Upper lobe of left lung (tissue), 6 donors: ENCODE results near the gene DGKK. TPM values are rescaled to one million over a fixed set of nuclear protein-coding genes. Genes with fewer than 3 reads are reported as not detected.
"Not testable (repeated sequence)": the region's sequence is repeated elsewhere in the genome, so short reads cannot be mapped to it uniquely, and the experiment has no call there.

Source experiments
- ATAC-seq, 2 donors: fragments of 200-7000 bp; cut with Tn5 transposase; one replicate each; pipeline ENCODE4 v1.9.1; 2022; ENCODE audit warnings: mild to moderate bottlenecking in 2 of 2, moderate library complexity in 2 of 2; ENCODE audit not compliant: low FRiP score in 2 of 2
- DNase-seq, 2 donors: peaks; one replicate each; pipeline ENCODE4 v3.0.0-alpha.2; 2019 to 2020
- H3K27ac ChIP-seq, 4 donors: fragments of 200-600 bp; sonication (generic); one replicate each; pipeline ENCODE4 v1.5.1; 2016 to 2019
- H3K27me3 ChIP-seq, 4 donors: fragments of 200-600 bp; sonication (generic); one replicate each; pipeline ENCODE4 v1.5.1; 2017 to 2019
- H3K36me3 ChIP-seq, 4 donors: fragments of 200-600 bp; sonication (generic); one replicate each; pipeline ENCODE4 v1.5.1; 2016 to 2019
- H3K4me1 ChIP-seq, 4 donors: fragments of 200-600 bp; sonication (generic); one replicate each; pipeline ENCODE4 v1.5.1; 2018 to 2019
- H3K4me3 ChIP-seq, 4 donors: fragments of 200-600 bp; sonication (generic); one replicate each; pipeline ENCODE4 v1.5.1; 2017 to 2019; ENCODE audit warnings: mild to moderate bottlenecking in 2 of 4, moderate library complexity in 1 of 4
- H3K9me3 ChIP-seq, 4 donors: fragments of 200-600 bp; sonication (generic); one replicate each; pipeline ENCODE4 v1.5.1; 2018 to 2019
- CTCF ChIP-seq, 6 experiments: fragments of 450-650 bp in 4 of 6; fragments of 200-600 bp in 2 of 6; sonication (generic) in 2 of 6; IDR thresholded peaks; one replicate each; pipeline ENCODE4 v1.5.1; 2016 to 2019; ENCODE audit warnings: antibody characterized with exemption in 6 of 6
- EP300 ChIP-seq, 4 donors: sonication (generic); formaldehyde crosslinking; IDR thresholded peaks; one replicate each; pipeline ENCODE4 v1.5.1; 2017; ENCODE audit warnings: antibody characterized with exemption in 4 of 4, control low read depth in 2 of 4
- POLR2A ChIP-seq, 4 donors: fragments of 450-650 bp; IDR thresholded peaks; one replicate each; pipeline ENCODE4 v1.5.1; 2016 to 2017; ENCODE audit warnings: antibody characterized with exemption in 4 of 4, mild to moderate bottlenecking in 2 of 4
- POLR2AphosphoS5 ChIP-seq, 2 donors: sonication (generic); formaldehyde crosslinking; IDR thresholded peaks; one replicate each; pipeline ENCODE4 v1.5.1; 2017; ENCODE audit warnings: antibody characterized with exemption in 2 of 2
- WGBS, 2 donors: methylation state at CpG; one replicate each; pipeline ENCODE4 v1.1.5; 2017 to 2018; 5-methylcytosine and 5-hydroxymethylcytosine counted together
- total RNA-seq, 6 donors: library from RNA; depleted of rRNA in 4 of 6; stranded (reverse); fragments of >200 nt in 4 of 6; gene quantifications; one replicate each; pipeline versions ENCODE4 v1.1.0 to v1.2.1, GENCODE V29; 2016 to 2021
- donor health status: DM: no; HTN: no; CAD: no; lungs with moderate emphysema.
- donor health status: DM: no; HTN: yes; CAD: no; lungs with severe emphysema.

The DGKK gene
- total RNA-seq, 6 donors from 2014 or later: 0.09 to 0.13 TPM; not detected in 4

- ATAC-seq (no peak), DNase-seq (no peak)
- Histone ChIP-seq H3K27me3 (no peaks in the 10 kb centered on the region), H3K9me3 (no peaks in the 10 kb centered on the region), H3K27ac (no peak overlapping the region), H3K4me3 (no peak overlapping the region), H3K36me3 (no peaks in the 10 kb centered on the region), H3K4me1 (no peaks in the 10 kb centered on the region)
- WGBS, 2 donors: 81 to 83% methylated on average over 6 to 9 of the region's 9 CpGs
- TF ChIP-seq POLR2AphosphoS5 (IDR thresholded peaks at IDR 0.05): no peak
- TF ChIP-seq POLR2A (IDR thresholded peaks at IDR 0.05): no peak
- no peak for TF ChIP-seq CTCF (IDR thresholded peaks at IDR 0.05)
- TF ChIP-seq EP300 (IDR thresholded peaks at IDR 0.05): no peak
These were observed 95.0 kb downstream of the DGKK start for GRCh38 chrX:50375481-50376267.

GRCh38 chrX:50372966-50373365 is 97.7 kb downstream of the DGKK start:
- no peaks in the 10 kb centered on the region for H3K4me1 ChIP-seq
- no peak overlapping the region for H3K4me3 ChIP-seq
- no peaks in the 10 kb centered on the region for H3K36me3 ChIP-seq
- no peak overlapping the region for H3K27ac ChIP-seq
- H3K9me3 ChIP-seq: no peaks in the 10 kb centered on the region
- no peaks in the 10 kb centered on the region for H3K27me3 ChIP-seq
- ATAC-seq (no peak), DNase-seq (no peak)
- no peak for TF ChIP-seq CTCF (IDR thresholded peaks at IDR 0.05)
- no peak for TF ChIP-seq EP300 (IDR thresholded peaks at IDR 0.05)
- no peak for TF ChIP-seq POLR2AphosphoS5 (IDR thresholded peaks at IDR 0.05)
- TF ChIP-seq POLR2A (IDR thresholded peaks at IDR 0.05): no peak
- 46 to 71% methylated on average over 4 of the region's 4 CpGs for WGBS, 2 donors

DNA sequence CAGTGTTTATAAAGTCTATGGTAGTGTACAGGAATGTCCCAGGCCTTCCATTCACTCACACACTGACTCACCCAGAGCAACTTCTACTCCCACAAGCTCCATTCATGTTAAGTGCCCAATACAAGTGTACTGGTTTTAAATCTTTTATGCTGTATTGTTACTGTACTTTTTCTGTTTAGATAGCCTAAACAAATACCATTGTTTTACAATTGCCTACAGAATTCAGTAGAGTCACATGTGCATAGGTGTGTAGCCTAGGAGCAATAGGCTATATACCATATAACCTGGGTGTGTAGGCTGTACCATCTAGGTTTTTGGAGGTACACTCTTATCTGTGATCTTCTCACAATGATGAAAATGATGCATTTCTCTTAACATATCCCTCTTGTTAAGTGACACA is 126.7 kb downstream of the DGKK start:
- Histone ChIP-seq H3K27me3 (no peaks in the 10 kb centered on the region), H3K9me3 (no peaks in the 10 kb centered on the region), H3K4me3 (no peak overlapping the region), H3K27ac (no peak overlapping the region), H3K36me3 (no peaks in the 10 kb centered on the region), H3K4me1 (no peaks in the 10 kb centered on the region)
- DNase-seq (no peak), ATAC-seq (no peak)
- TF ChIP-seq CTCF (IDR thresholded peaks at IDR 0.05) (no peak), POLR2AphosphoS5 (IDR thresholded peaks at IDR 0.05) (no peak), POLR2A (IDR thresholded peaks at IDR 0.05) (no peak), EP300 (IDR thresholded peaks at IDR 0.05) (no peak)

- TF ChIP-seq POLR2AphosphoS5 (IDR thresholded peaks at IDR 0.05) (no peak), CTCF (IDR thresholded peaks at IDR 0.05) (no peak), EP300 (IDR thresholded peaks at IDR 0.05) (no peak), POLR2A (IDR thresholded peaks at IDR 0.05) (no peak)
- no peak for ATAC-seq
- DNase-seq: peak in 1 of 2 donors; percentile 40
- no peaks in the 10 kb centered on the region for H3K27me3 ChIP-seq
- H3K4me1 ChIP-seq: no peaks in the 10 kb centered on the region
- H3K27ac ChIP-seq: no peak overlapping the region
- no peaks in the 10 kb centered on the region for H3K9me3 ChIP-seq
- WGBS, 2 donors: 52 to 74% methylated on average over 6 of the region's 6 CpGs
- H3K36me3 ChIP-seq: no peaks in the 10 kb centered on the region
- no peak overlapping the region for H3K4me3 ChIP-seq
These were observed 137.3 kb downstream of the DGKK start for GRCh38 chrX:50333308-50333707.

- not testable (repeated sequence) for ATAC-seq, DNase-seq, H3K36me3 ChIP-seq, H3K4me3 ChIP-seq, H3K9me3 ChIP-seq, H3K27ac ChIP-seq, H3K27me3 ChIP-seq, H3K4me1 ChIP-seq
- WGBS, 2 donors: 27 to 51% methylated on average over 4 to 5 of the region's 5 CpGs
These were observed 138.0 kb downstream of the DGKK start for GRCh38 chrX:50332668-50333067.
